Measurements from ENCODE around the gene KCNH1.

DNA sequence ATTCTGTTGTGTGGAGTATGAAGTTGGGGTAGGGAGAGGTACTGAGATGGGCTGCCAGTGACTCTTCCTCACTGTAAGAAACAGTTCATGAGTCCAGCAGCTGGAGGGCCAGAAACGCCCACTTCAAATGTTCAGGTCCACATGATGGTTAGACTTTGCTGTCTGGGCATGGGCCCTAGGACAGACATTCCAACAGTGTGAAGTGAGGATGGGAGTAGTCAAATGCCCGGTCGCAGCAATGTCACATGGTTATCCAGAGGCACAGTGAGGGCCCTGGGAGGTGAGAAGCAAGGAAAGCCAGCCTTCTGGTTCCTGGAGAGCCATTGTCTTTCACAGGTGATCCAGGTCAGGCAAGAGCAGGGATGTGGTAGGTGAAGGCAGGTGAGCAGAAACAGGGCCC is 500.8 kb downstream of the KCNH1 start:
- no peak for TF ChIP-seq MAZ (IDR thresholded peaks at IDR 0.05; ENCODE audit: borderline replicate concordance, low read depth, low read length)
- TF ChIP-seq, protein P1, sequence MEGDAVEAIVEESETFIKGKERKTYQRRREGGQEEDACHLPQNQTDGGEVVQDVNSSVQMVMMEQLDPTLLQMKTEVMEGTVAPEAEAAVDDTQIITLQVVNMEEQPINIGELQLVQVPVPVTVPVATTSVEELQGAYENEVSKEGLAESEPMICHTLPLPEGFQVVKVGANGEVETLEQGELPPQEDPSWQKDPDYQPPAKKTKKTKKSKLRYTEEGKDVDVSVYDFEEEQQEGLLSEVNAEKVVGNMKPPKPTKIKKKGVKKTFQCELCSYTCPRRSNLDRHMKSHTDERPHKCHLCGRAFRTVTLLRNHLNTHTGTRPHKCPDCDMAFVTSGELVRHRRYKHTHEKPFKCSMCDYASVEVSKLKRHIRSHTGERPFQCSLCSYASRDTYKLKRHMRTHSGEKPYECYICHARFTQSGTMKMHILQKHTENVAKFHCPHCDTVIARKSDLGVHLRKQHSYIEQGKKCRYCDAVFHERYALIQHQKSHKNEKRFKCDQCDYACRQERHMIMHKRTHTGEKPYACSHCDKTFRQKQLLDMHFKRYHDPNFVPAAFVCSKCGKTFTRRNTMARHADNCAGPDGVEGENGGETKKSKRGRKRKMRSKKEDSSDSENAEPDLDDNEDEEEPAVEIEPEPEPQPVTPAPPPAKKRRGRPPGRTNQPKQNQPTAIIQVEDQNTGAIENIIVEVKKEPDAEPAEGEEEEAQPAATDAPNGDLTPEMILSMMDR (IDR thresholded peaks at IDR 0.05), result no peak
- TF ChIP-seq ZFP36 (IDR thresholded peaks at IDR 0.05; ENCODE audit: borderline replicate concordance, partially characterized antibody), result no peak
- TF ChIP-seq GATA3 (IDR thresholded peaks at IDR 0.05; ENCODE audit: borderline replicate concordance), result no peak
- TF ChIP-seq CHD2 (IDR thresholded peaks at IDR 0.05; ENCODE audit: low read length, partially characterized antibody), result no peak

Data from A549 (cell line).